GM12891 (cell line): Measurements from ENCODE around the gene RAI1.
A peak's percentile ranks its signal among the peaks of the same experiment; 100 is the strongest.

ENCODE experiments used
- PAX5 ChIP-seq: IDR thresholded peaks from 2 replicates; pipeline ENCODE4 v1.6.1; 2011; ENCODE audit warnings: low read length, moderate library complexity, mild to moderate bottlenecking; ENCODE audit not compliant: insufficient read depth, severe bottlenecking
- POLR2A ChIP-seq: IDR thresholded peaks from 2 replicates; pipeline ENCODE4 v1.6.1; 2011; ENCODE audit warnings: low read depth, low read length, control low read depth
- POLR2AphosphoS5 ChIP-seq: IDR thresholded peaks from 2 replicates; pipeline ENCODE4 v1.6.1; 2011; ENCODE audit warnings: low read depth, low read length, control low read depth
- SPI1 ChIP-seq: IDR thresholded peaks from 2 replicates; pipeline ENCODE4 v1.6.1; 2011; ENCODE audit warnings: low read depth, low read length, control low read depth
- TAF1 ChIP-seq: IDR thresholded peaks from 2 replicates; pipeline ENCODE4 v1.6.1; 2011; ENCODE audit warnings: low read depth, low read length, control low read depth

DNA sequence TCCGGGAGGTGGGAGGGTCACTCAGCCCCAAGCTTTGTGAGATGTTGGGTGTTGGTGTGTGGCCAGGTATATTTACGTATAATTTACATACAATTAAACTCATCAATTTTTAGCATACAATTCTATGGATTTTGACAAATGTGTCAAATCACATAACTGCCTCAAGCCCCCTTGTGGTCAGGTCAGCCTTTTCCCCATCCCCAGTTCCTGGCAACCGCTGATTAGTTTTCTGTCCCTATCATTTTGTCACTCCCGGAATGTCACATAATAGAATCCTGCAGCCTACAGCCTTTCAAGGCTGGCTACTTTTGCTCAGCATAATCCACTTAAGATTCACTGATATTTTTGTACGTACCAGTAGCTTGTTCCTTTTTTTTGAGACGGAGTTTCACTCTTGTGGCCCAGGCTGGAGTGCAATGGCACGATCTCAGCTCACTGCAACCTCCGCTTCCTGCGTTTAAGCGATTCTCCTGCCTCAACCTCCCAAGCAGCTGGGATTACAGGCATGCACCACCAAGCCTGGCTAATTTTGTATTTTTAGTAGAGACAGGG lies 19.3 kb upstream of the RAI1 start:
- TF ChIP-seq POLR2AphosphoS5 (no peak), POLR2A (no peak), SPI1 (0 out of 2 replicates have a peak, but pooled peaks have one; percentile 22), PAX5 (no peak), TAF1 (no peak)
